Left hindlimb (tissue), 1 donor: ENCODE data around the gene CAMK2G.
"Not testable (repeated sequence)": the region's sequence is repeated elsewhere in the genome, so short reads cannot be mapped to it uniquely, and the experiment has no call there.

Source experiments
- DNase-seq: peaks from one replicate; pipeline ENCODE4 v3.0.0-alpha.2; 2018

Gene CAMK2G

GRCh38 chr10:73788864-73789658 lies 85.3 kb downstream of the CAMK2G start:
- DNase-seq: no peak

GRCh38 chr10:73787031-73787800 lies 87.1 kb downstream of the CAMK2G start:
- not testable (repeated sequence) for DNase-seq

- no peak for DNase-seq
Observed at GRCh38 chr10:73786512-73786885, 87.9 kb downstream of the CAMK2G start.

- DNase-seq: peak; percentile 55
Observed at GRCh38 chr10:73785721-73786511, 88.4 kb downstream of the CAMK2G start.

GRCh38 chr10:73785211-73785720 lies 89.1 kb downstream of the CAMK2G start, which contains the start of gene ZSWIM8:
Gene ZSWIM8 (plus strand): TSS chr10:73785606. CDS start chr10:73785879, 273 bp downstream.
- DNase-seq: peak; percentile 94

GRCh38 chr10:73782749-73783085 lies 91.6 kb downstream of the CAMK2G start:
- DNase-seq: no peak

- DNase-seq: peak; percentile 92
Observed at GRCh38 chr10:73781879-73782748, 92.2 kb downstream of the CAMK2G start, which contains the start of gene CHCHD1. Gene CHCHD1 (plus strand): TSS chr10:73782048. CDS start chr10:73782076, 28 bp downstream.

- no peak for DNase-seq
Observed at GRCh38 chr10:73781548-73781878, 92.8 kb downstream of the CAMK2G start.

- no peak for DNase-seq
Observed at GRCh38 chr10:73780966-73781365, 93.4 kb downstream of the CAMK2G start.

- no peak for DNase-seq
Observed at GRCh38 chr10:73780301-73780700, 94.1 kb downstream of the CAMK2G start.

- DNase-seq: no peak
Observed at GRCh38 chr10:73779539-73780197, 94.7 kb downstream of the CAMK2G start.

GRCh38 chr10:73779018-73779417 lies 95.3 kb downstream of the CAMK2G start:
- DNase-seq: no peak

GRCh38 chr10:73774637-73775036 lies 99.7 kb downstream of the CAMK2G start:
- no peak for DNase-seq

- no peak for DNase-seq
Observed at GRCh38 chr10:73773152-73773879, 101.0 kb downstream of the CAMK2G start.

GRCh38 chr10:73772281-73773151 lies 101.8 kb downstream of the CAMK2G start:
- peak; percentile 92 for DNase-seq

GRCh38 chr10:73771722-73772280 lies 102.6 kb downstream of the CAMK2G start:
- peak; percentile 50 for DNase-seq

GRCh38 chr10:73769396-73769795 lies 105.0 kb downstream of the CAMK2G start:
- no peak for DNase-seq

- DNase-seq: no peak
Observed at GRCh38 chr10:73768881-73769280, 105.5 kb downstream of the CAMK2G start.

GRCh38 chr10:73765066-73765465 lies 109.3 kb downstream of the CAMK2G start:
- DNase-seq: no peak
